NT2/D1 (cell line): ENCODE results near the gene FAM151B.

Experiments used
- DNase-seq: peaks from one replicate; pipeline ENCODE4 v3.0.0-alpha.2; 2011; ENCODE audit warnings: low read depth, low spot score
- H3K27me3 ChIP-seq: 2 replicates; pipeline ENCODE4 v1.6.0; 2011; ENCODE audit warnings: mild to moderate bottlenecking; ENCODE audit not compliant: insufficient read length, insufficient read depth
- H3K36me3 ChIP-seq: 2 replicates; pipeline ENCODE4 v1.6.1; 2011; ENCODE audit warnings: mild to moderate bottlenecking, low read length, mixed read lengths; ENCODE audit not compliant: insufficient read depth, insufficient read length
- H3K4me1 ChIP-seq: 2 replicates; pipeline ENCODE4 v1.5.1; 2011; ENCODE audit not compliant: insufficient read depth, insufficient read length
- H3K4me3 ChIP-seq: 2 replicates; pipeline ENCODE4 v1.5.1; 2011; ENCODE audit warnings: low read depth; ENCODE audit not compliant: insufficient read length
- H3K9ac ChIP-seq: 2 replicates; pipeline ENCODE4 v1.6.0; 2011; ENCODE audit warnings: low read depth; ENCODE audit not compliant: insufficient read length
- H3K9me3 ChIP-seq: 2 replicates; pipeline ENCODE4 v1.5.1; 2011; ENCODE audit warnings: mild to moderate bottlenecking, low read length; ENCODE audit not compliant: insufficient read depth
- SUZ12 ChIP-seq: IDR thresholded peaks from 2 replicates; pipeline ENCODE4 v1.6.1; 2011; ENCODE audit not compliant: insufficient read length, insufficient read depth; ENCODE audit errors: extremely low read depth
- YY1 ChIP-seq: IDR thresholded peaks from 2 replicates; pipeline ENCODE4 v1.6.1; 2011; ENCODE audit not compliant: insufficient read length, insufficient read depth
- ZNF274 ChIP-seq: IDR thresholded peaks from 2 replicates; pipeline ENCODE4 v1.6.1; 2011; ENCODE audit warnings: mild to moderate bottlenecking, low read depth, low read length

Gene FAM151B

GRCh38 chr5:80487829-80488721 is at the start of gene FAM151B:
Gene FAM151B (plus strand): TSS chr5:80488100. CDS start chr5:80488124, 24 bp downstream.
- peak within 1 kb of the TSS; percentile 74 for H3K9ac ChIP-seq
- no peaks in the 10 kb centered on the region for H3K4me1 ChIP-seq
- H3K36me3 ChIP-seq: peaks cover 14% of the 10 kb centered on the region
- peak within 1 kb of the TSS; percentile 58 for H3K4me3 ChIP-seq
- no peaks in the 10 kb centered on the region for H3K27me3 ChIP-seq
- DNase-seq: peak; percentile 82
- peaks cover 8% of the 10 kb centered on the region; the same call in 1 of the 2 replicates for H3K9me3 ChIP-seq
- no peak for TF ChIP-seq ZNF274
- no peak for TF ChIP-seq YY1
- TF ChIP-seq SUZ12: no peak

- Histone ChIP-seq H3K36me3 (peaks cover 47% of the 10 kb centered on the region), H3K27me3 (no peaks in the 10 kb centered on the region), H3K9ac (no peak overlapping the region), H3K4me1 (no peaks in the 10 kb centered on the region), H3K4me3 (no peak overlapping the region), H3K9me3 (no peaks in the 10 kb centered on the region)
- no peak for TF ChIP-seq YY1
- TF ChIP-seq SUZ12: no peak
- no peak for TF ChIP-seq ZNF274
- no peak for DNase-seq
Measured at GRCh38 chr5:80438739-80439138, 49.2 kb upstream of the FAM151B start.

- DNase-seq: no peak
- no peaks in the 10 kb centered on the region for H3K9me3 ChIP-seq
- H3K36me3 ChIP-seq: peaks cover 51% of the 10 kb centered on the region
- no peaks in the 10 kb centered on the region for H3K27me3 ChIP-seq
- H3K9ac ChIP-seq: no peak overlapping the region
- no peaks in the 10 kb centered on the region for H3K4me1 ChIP-seq
- H3K4me3 ChIP-seq: no peak overlapping the region
- TF ChIP-seq SUZ12 (no peak), ZNF274 (no peak), YY1 (no peak)
Measured at GRCh38 chr5:80439213-80439612, 48.7 kb upstream of the FAM151B start.

- Histone ChIP-seq H3K27me3 (no peaks in the 10 kb centered on the region), H3K4me1 (no peaks in the 10 kb centered on the region), H3K4me3 (no peak overlapping the region), H3K36me3 (peaks cover 45% of the 10 kb centered on the region), H3K9ac (no peak overlapping the region), H3K9me3 (no peaks in the 10 kb centered on the region)
- TF ChIP-seq SUZ12 (no peak), YY1 (no peak), ZNF274 (no peak)
- DNase-seq: no peak
Measured at GRCh38 chr5:80442742-80443141, 45.2 kb upstream of the FAM151B start.

- H3K9me3 ChIP-seq: no peaks in the 10 kb centered on the region
- DNase-seq: no peak
- peaks cover 54% of the 10 kb centered on the region for H3K36me3 ChIP-seq
- no peaks in the 10 kb centered on the region for H3K4me1 ChIP-seq
- H3K4me3 ChIP-seq: no peak overlapping the region
- no peak overlapping the region for H3K9ac ChIP-seq
- no peaks in the 10 kb centered on the region for H3K27me3 ChIP-seq
- TF ChIP-seq SUZ12 (no peak), YY1 (no peak), ZNF274 (no peak)
Measured at GRCh38 chr5:80453366-80453765, 34.5 kb upstream of the FAM151B start.

- H3K9ac ChIP-seq: no peak overlapping the region
- H3K9me3 ChIP-seq: peaks cover 22% of the 10 kb centered on the region; the same call in 1 of the 2 replicates
- H3K27me3 ChIP-seq: no peaks in the 10 kb centered on the region
- DNase-seq: no peak
- peaks cover 23% of the 10 kb centered on the region for H3K36me3 ChIP-seq
- no peak overlapping the region for H3K4me3 ChIP-seq
- H3K4me1 ChIP-seq: no peaks in the 10 kb centered on the region
- no peak for TF ChIP-seq SUZ12
- TF ChIP-seq YY1: no peak
- no peak for TF ChIP-seq ZNF274
Measured at GRCh38 chr5:80463269-80463668, 24.6 kb upstream of the FAM151B start.
